CD4-positive, alpha-beta T cell treated with Interleukin-1 beta for 1 hour (primary cell): ENCODE results near the gene RELL1.
A peak's percentile ranks its signal among the peaks of the same experiment; 100 is the strongest.

Experiments
- DNase-seq, 2 donors: peaks; one replicate each; pipeline ENCODE4 v3.0.0-alpha.2; 2020 to 2022

The RELL1 gene

GRCh38 chr4:37631551-37631950 lies 54.6 kb downstream of the RELL1 start:
- no peak for DNase-seq

- no peak for DNase-seq
These were observed 56.5 kb downstream of the RELL1 start for GRCh38 chr4:37629713-37630112.

GRCh38 chr4:37628977-37629609 lies 57.1 kb downstream of the RELL1 start:
- DNase-seq = peak in 1 of 2 donors; percentile 18

DNA sequence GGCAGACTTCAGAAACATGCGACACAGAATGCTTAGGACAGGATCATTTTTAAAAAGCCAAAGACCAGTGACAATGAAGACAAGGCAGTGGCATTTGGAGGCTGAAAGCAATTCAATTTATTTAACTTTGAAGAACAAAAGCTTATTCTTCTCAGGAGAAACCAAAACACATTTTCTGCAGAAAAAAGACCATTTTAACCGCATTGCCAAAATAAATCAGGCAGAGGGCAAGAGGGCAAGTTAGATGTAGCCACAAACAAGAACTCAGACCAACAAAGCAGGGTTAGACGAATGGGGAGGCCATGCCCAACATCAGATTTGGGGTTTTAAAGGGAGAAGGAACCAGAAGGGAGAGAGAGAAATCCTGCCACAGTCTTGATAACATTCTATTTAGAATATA lies 58.9 kb downstream of the RELL1 start:
- no peak for DNase-seq

DNA sequence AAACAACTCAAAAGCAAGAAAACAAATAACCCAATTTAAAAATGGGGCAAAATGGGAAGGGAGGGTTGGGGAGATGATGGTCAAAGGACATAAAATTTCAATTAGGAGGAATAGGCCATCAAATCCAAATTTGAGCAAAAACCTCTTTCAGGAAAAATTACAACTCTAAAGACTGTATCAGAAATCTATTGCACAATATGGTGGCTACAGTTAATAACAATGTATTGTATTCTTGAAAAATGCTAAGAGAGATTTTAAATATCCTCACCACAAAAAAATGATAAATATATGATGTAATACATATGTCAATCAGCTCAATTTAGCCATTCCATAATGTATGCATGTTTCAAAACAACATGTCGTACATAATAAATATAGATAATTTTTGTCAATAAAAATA lies 60.7 kb downstream of the RELL1 start:
- no peak for DNase-seq

DNA sequence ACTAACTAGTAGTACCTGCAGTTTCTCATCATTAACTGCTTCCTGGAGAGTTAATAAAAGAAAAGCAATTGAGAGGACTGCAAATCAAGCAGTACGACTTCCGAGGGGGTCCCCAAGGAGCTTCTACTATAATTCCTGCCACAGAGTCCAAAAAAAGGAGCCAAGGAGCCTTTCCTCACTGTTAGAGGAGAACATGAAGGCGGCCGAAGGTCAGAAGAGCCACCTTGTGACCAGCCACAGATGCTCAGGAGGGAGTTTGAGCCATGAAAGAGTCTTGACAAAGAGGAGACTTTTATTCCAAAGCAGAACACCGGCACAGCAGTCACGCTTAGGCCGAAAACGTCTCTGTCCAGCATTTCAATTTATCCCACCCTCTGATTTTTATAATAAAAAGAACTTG lies 62.2 kb downstream of the RELL1 start:
- DNase-seq = no peak

DNA sequence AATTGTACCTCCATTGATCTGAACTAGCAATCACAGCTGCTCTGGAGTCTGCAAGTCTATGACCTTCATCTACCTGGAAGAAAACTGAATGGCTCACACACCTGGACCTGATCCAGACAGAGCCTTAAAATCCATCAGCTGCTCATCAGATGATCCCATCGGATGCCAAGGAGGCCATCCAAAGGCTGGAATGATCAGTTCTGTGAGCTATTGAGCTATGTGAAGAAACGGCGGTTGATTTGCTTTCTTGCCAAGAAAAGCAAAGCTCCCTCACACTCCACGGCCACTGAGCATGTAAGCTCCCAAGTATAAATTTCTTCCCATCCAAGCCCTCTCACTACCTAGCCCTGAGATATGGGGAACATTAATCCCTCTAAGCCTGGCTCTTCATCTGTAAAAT lies 63.1 kb downstream of the RELL1 start:
- no peak for DNase-seq

GRCh38 chr4:37620176-37620575 lies 66.0 kb downstream of the RELL1 start:
- DNase-seq = no peak

DNA sequence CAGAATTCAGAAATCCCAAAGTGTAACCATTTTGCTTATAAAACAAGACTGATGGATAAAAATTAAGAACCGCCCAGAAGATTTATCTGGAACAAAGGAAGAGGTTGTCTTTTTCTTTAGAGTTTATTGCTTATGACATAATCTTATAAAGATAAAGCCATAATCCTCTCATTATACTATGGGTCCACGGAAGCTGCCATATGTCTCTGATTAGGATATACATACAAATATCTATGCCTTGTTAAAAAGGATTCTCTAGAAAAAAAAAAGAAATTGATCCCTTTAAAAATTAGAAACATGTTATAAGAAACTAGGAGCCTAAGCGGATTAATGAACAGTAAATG lies 70.5 kb downstream of the RELL1 start:
- no peak for DNase-seq

DNA sequence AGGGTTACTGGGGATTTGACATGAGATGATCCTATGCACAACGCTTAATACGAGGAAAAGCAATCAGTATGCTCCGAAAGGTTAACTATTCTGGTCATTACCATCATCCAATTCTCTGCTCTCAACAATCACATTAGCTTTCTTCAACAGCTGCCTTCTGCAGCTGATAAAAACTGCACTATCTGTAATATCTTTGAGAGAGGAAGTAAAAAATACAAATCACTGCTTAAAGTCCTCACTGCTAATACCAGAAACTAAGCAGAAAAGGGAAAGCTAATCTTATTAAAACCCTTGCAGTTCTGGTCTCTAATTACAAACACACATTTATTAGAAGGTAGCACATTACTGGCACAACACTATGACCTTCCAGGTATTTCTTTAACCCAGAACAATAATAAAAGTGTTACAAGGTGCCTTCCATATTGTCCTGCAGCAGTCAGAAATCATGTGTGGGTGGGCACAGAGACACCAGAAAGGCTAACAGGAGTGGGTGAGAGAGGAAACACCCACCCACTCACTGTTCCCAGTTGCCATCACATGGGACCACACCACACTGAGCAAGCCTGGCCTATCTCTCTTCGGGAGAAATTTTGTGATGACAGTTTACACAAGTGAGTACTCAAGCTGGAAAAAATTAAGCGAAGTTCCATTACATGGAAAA lies 71.0 kb downstream of the RELL1 start:
- no peak for DNase-seq

DNA sequence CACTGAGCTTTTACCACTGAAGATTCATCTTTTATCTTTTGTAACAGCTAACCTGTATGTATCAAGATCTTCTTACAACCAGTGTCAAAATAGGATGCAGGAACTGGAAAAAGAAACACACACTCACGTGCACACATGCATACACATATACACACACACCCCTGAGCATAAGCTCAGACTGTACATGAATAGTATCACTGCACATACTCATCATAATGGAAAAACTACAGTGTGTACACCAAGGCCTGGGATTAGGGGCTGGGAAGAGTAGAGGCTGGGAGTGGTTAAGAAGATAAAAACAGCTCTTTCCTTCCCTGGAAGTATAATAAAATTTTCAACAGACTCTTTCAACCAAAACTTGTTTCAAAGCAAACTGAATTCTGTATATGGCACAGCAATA lies 73.4 kb downstream of the RELL1 start:
- no peak for DNase-seq

GRCh38 chr4:37609626-37610025 lies 76.5 kb downstream of the RELL1 start:
- DNase-seq = no peak

GRCh38 chr4:37607018-37607417 lies 79.2 kb downstream of the RELL1 start:
- DNase-seq = no peak

DNA sequence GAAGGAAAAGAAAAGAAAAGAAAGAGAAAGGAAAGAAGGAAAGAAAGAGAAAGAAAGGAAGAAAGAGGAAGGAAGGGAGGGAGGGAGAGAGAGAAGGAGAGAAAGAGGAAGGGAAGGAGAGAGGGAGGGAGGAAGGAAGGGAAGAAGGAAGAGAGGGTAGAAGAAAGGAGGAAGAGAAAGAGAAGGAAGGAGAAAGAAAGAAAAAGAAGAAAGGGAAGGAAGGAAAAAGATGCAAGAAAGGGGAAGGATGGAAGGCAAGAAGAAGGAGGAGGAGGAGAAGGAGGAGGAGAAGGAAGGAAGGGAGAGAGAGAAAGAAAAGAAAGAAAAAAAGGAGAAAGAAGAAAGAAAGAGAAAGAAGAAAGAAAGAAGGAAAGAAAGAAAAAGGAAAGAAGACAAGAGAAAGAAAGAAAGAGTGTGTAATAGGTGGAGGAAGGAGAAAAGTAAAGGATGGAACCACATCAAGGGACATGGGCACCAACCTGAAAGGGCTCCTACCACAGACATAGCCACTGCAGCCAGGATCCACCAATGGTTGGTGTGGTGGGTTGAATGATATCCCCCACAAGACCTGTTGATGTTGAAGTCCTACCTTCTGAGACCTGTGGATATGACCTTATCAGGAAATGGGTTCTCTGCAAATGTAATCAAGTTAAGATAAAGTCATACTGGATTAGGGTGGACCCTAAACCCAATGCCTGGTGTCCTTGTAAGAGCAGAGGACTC lies 80.2 kb downstream of the RELL1 start:
- DNase-seq = no peak

GRCh38 chr4:37604461-37604860 lies 81.7 kb downstream of the RELL1 start:
- DNase-seq = no peak

DNA sequence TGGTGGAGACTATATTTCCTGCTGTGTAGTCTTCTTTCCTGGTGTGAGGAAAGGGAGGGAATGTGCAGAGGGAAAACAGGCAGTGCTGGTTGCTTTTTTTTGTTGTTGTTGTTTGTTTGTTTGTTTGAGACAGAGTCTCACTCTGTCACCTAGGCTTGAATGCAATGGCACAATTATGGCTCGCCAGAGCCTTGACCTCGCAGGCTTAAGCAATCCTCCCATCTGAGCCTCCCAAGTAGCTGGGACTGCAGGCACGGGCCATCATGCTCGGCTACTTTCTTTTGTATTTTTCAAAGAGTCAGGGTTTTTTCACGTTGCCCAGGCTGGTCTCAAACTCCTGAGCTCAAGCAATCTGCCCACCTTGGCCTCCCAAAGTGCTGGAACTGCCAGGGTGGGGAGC lies 82.5 kb downstream of the RELL1 start:
- DNase-seq = no peak

GRCh38 chr4:37603070-37603468 lies 83.1 kb downstream of the RELL1 start:
- DNase-seq = peak; percentile 70 to 71

GRCh38 chr4:37602454-37603069 lies 83.6 kb downstream of the RELL1 start:
- DNase-seq = no peak

GRCh38 chr4:37601531-37601930 lies 84.6 kb downstream of the RELL1 start:
- DNase-seq = no peak

- DNase-seq = no peak
These were observed 86.9 kb downstream of the RELL1 start for GRCh38 chr4:37599092-37599790.

- no peak for DNase-seq
These were observed 89.1 kb downstream of the RELL1 start for GRCh38 chr4:37597034-37597433.

DNA sequence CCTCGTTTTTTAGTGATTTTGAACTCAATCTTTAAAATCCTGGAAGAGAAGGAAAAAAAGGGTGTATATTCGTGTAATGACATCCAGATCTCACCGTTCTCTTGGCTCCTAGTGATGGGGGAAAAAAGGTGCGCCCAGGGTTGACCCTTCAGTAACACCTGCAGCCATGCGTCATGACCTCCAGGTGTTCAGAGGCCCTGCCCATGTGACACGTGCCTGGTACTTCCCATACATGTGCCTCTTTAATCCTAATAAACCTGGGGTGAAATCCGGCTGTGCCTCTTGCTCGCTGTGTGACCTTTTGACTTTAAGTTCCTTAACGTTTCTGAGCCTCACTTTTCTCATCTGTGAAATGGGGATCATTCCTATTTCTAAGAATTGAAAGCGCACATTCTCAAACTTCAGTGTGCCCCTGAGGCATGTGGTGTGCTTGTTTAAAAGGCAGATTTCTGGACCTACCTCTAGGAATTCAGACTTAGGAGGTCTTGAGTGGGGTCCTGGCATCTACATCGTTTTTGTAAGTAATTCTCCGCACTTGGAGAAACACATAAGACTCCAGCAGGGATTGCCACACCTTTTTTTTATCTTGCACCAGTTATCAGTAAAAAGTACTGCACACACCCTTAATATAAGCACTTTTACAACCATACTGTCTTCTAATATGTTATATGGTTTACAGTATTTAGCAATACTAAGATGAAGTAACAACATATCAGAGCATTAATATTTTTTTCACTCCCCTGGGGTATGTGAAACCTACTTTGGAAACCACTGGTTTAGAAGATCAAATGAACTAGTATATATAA lies 90.1 kb downstream of the RELL1 start:
- DNase-seq = no peak
